ENCODE measurements around the gene ERG.

ERG gene

GRCh38 chr21:38496224-38496623, 2.1 kb downstream of the ERG start:
- no peak for DNase-seq

DNA sequence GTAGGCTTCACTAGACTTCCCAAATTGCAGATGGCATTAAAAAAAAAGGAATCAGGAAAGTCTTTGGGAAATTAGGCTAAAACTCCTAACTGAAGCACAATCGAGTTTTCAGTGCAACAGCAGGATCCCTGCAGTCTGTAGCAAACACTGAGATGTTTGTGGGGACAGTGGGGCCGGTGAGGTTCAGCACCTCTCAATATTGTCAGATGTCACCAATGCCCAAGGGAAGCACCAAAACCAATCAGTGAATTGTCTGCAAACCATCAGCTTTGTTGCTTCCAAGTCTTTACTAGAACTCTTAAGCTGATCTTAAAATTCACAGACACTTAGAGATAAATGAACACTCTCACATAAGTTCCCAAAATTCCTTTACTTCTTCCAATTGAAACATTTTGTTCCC, 2.6 kb downstream of the ERG start:
- no peak for DNase-seq

GRCh38 chr21:38495242-38495641, 3.0 kb downstream of the ERG start:
- DNase-seq = no peak

GRCh38 chr21:38494703-38495102, 3.6 kb downstream of the ERG start:
- DNase-seq = no peak

DNA sequence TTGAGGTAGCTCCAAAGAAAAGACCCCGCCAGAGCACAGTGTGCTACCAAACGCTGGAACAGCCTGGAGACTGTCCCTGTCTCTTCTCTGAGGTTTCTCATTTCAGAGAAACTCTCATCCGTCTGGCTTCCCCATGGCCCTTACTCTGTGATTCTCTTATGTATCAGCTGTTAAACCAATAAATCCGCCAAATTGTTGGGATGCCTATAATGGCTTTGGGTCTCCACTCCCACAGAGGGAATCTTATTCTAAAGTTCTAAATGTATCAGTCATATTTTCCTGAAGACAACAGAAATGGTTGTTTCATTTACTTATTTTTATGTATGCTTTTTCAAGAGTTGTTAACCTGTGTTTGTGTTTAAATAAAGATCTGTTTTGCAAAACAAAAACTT, 4.0 kb downstream of the ERG start:
- no peak for DNase-seq

- DNase-seq = no peak
Measured at GRCh38 chr21:38493549-38494250, 4.6 kb downstream of the ERG start.

DNA sequence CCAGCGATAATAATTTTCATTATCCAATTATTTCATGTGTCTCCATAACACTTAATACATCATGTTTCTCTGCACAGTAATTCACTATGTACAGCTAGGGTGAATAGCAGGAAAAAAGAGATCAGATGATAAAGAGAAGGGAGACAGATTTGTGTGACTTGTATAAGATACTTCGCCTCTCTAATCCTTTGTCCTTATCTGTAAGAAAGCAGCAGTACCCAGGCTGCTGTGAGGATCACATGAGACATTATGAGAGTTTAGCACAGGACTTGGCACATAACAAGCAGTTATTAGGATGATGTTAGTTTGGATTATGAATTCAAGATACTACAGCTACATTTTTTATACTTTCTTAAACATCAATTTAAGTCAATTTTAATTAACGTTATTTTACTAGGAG, 6.3 kb downstream of the ERG start:
- no peak for DNase-seq

GRCh38 chr21:38491536-38491935, 6.7 kb downstream of the ERG start:
- no peak for DNase-seq

GRCh38 chr21:38490411-38491020, 7.8 kb downstream of the ERG start:
- no peak for DNase-seq

DNA sequence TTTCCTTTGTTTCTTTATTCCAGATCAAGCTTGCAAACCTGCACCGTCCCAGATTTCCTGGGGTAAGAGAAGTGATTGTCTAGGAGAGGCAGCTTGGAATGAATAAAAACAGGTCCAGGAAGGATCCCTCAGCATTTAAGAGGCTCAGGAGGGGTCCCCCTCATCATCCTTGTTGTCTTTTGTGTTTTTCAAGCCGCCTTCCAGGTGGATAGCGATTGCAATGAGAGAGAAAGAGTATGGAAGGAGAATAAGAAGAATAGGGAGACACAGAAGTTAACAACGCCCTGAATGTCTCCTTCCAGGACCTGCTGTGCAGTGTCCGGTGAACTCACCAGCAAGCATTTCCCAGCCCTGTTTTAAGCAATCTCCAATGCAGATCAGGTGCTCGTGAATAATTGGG, 8.5 kb downstream of the ERG start:
- DNase-seq = no peak

DNA sequence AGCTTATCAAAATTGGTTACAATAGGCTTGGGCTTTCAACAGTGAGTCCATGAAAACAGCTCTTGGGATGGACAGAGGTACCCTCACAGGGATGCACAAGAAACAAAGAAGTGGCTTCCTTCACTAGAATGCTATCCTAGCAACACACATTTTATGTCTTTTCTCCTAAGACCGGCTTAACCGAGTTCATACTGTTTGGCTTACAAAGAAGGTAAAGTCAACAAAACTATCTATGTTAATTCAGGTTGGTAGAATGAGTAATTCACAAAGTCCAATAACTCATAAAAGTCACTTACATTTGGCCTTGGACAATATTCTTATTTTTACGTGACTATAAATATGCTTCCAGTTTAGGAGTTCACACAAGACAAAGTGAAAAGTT, 9.0 kb downstream of the ERG start:
- no peak for DNase-seq

GRCh38 chr21:38488640-38489270, 9.5 kb downstream of the ERG start:
- DNase-seq = no peak

- DNase-seq = no peak
Measured at GRCh38 chr21:38487901-38488639, 10.2 kb downstream of the ERG start.

DNA sequence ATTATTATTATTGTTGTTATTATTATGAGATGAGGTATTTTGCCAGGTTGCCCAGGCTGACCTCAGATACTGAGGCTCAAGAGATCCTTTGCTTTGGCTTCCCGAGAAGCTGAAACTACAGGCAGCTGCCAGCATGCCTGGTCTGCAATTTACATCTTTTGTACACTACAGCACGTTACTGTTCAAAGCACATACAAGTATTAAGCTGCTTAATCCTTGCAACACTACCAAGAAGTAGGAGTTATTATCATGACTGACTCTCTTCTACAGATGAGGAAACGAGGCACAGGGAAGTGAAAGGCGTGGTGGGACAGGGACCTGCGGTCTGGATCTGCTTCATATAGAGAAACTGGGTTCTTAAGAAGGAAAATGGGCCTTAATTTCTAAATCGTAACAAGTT, 11.6 kb downstream of the ERG start:
- DNase-seq = no peak

DNA sequence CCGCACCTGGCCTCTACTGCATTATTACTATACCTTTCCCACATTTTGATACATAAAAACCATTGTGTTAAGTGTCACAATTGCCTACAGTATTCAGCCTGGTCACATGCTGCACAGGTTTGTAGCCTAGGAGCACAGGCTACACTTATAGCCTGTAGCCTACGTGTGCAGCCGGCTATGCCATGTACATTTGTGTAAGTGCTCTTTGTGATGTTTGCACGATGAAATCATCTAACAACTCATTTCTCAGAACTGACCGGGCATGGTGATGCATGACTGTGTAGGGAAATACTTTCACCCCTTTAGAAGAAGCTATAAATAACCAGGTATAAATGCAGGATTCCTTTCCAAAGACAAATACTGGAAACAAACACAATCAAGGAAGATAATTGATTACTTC, 12.1 kb downstream of the ERG start:
- no peak for DNase-seq

DNA sequence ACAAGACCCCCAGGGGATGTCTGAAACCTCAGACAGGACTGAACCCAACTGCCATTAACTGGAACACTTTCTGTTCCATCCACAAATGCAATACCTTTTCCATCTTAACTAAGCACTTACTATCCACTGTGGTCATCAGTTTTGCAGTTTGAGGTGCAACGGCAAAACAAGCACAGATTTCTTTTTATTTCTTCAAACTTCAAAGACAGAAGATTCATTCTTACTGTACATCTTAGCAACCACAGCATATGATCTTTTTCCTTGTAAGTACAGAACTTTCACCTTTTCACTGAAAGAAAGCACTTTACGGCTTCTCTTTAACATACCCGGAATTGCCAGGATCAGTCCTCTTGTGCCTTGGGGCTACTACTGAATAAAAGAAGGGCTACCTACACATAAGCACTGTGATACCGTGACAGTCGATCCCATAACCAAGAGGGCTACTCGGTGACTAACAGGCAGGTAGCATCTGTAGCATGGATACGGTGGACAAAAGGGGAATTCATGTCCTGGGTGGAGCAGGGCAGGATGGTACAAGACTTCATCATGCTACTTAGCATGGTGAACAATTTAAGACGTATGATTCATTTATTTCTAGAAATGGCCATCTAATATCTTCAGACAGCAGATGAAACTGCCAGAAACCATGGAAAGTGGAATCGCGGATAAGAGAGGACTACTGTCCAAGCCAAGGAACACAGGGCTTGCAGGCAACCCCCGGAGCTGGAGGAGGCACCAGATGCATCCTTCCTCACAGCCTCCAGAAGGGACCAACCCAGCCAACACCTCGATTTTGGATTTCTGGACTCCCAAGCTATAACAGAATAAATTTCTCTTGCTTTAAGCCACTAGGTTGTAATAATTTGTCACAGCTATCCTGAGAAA, 18.4 kb downstream of the ERG start:
- DNase-seq = no peak

DNA sequence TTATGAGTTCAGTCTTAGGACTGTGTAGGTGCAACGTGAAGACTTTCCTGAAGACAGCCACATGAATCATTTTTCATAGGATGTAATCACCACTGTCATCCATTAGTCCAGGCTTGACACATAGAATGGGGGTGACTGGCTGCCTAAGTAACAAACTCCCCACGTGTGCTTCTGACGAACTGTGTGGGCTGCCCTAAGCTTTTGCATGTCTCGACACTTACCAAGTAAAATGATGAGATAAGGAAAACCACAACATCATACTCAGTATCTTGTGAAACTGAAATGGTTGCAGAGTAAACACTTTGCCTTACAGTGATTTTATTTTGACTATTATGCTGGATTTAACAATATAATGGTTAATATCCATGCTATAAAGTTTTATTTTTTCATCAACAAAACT, 19.5 kb downstream of the ERG start:
- peak in 1 of 2 experiments; percentile 23 for DNase-seq

- no peak for DNase-seq
Measured at GRCh38 chr21:38477226-38477625, 21.1 kb downstream of the ERG start.

GRCh38 chr21:38476385-38476784, 21.9 kb downstream of the ERG start:
- no peak for DNase-seq

- DNase-seq = no peak
Measured at GRCh38 chr21:38475519-38475918, 22.8 kb downstream of the ERG start.

GRCh38 chr21:38474796-38475195, 23.5 kb downstream of the ERG start:
- DNase-seq = no peak

DNA sequence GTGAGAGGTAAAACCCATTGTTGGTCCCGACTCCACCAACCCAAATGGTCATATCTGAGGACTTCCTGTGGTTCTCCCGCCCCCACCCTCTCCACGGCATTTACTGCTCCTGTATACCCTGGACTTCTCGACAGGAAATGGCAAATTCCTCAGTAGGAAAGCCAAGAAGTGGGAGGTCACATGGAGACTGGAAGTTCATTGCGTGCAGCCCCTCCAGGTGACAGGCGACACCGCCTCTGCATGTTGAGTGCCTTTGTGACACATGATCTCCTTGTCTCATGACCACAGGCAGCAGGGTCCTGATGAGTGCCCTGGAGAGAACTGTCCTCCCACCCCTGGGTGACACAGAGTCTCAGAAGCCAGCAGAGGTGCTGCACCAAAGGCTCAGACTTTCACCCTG, 24.2 kb downstream of the ERG start:
- no peak for DNase-seq

Data from activated T-cell treated with anti-CD3 and anti-CD28 coated beads, Interleukin-2, amount 50 U/mL, for 48 hours (primary cell).